SU-DHL-6 (cell line): ENCODE measurements around the gene RELCH.

Source experiments
- H2AFZ ChIP-seq: fragments of 200-600 bp; sonication (generic); 2 replicates; pipeline ENCODE4 v1.6.1; 2014; ENCODE audit warnings: low read depth, mild to moderate bottlenecking, moderate library complexity, mixed read lengths, antibody characterized with exemption, low read length; ENCODE audit not compliant: severe bottlenecking
- H3F3A ChIP-seq: fragments of 200-600 bp; shearing (Covaris generic); 2 replicates; pipeline ENCODE4 v1.6.0; 2016; ENCODE audit warnings: antibody characterized with exemption, mild to moderate bottlenecking; ENCODE audit not compliant: insufficient read depth
- H3K27ac ChIP-seq: fragments of 200-600 bp; sonication (generic); 2 replicates; pipeline ENCODE4 v1.5.1; 2016; ENCODE audit warnings: low read depth, mild to moderate bottlenecking, low read length, moderate library complexity, mixed read lengths
- H3K27me3 ChIP-seq: fragments of 200-600 bp; sonication (generic), shearing (Covaris generic); 2 replicates; pipeline ENCODE4 v1.6.0; 2014; ENCODE audit warnings: mild to moderate bottlenecking, low read length
- H3K36me3 ChIP-seq: fragments of 200-600 bp; sonication (generic); 2 replicates; pipeline ENCODE4 v1.6.1; 2014; ENCODE audit warnings: mild to moderate bottlenecking, low read length, mixed read lengths
- H3K4me2 ChIP-seq: fragments of 300-600, 200-600 bp; shearing (Covaris generic), sonication (generic); 2 replicates; pipeline ENCODE4 v1.6.0; 2014; ENCODE audit warnings: low read length, low read depth, mild to moderate bottlenecking; ENCODE audit not compliant: poor library complexity, severe bottlenecking
- H3K4me3 ChIP-seq: fragments of 200-600 bp; sonication (generic); 2 replicates; pipeline ENCODE4 v1.5.1; 2014; ENCODE audit warnings: antibody characterized with exemption, low read length, mild to moderate bottlenecking, mixed read lengths; ENCODE audit not compliant: insufficient read depth, poor library complexity, severe bottlenecking
- H3K79me2 ChIP-seq: fragments of 200-600 bp; sonication (generic); 2 replicates; pipeline ENCODE4 v1.6.1; 2014; ENCODE audit warnings: mild to moderate bottlenecking, low read length, moderate library complexity; ENCODE audit not compliant: insufficient read depth
- H3K9ac ChIP-seq: fragments of 200-600 bp; sonication (generic); 2 replicates; pipeline ENCODE4 v1.7.0; 2014; ENCODE audit warnings: mild to moderate bottlenecking, low read length
- H3K9me2 ChIP-seq: fragments of 200-600 bp; sonication (generic); replicated peaks from 2 replicates; pipeline ENCODE4 v1.6.1; 2014; ENCODE audit warnings: low read length; ENCODE audit not compliant: insufficient read depth
- H3K9me3 ChIP-seq: fragments of 200-600 bp; sonication (generic); 2 replicates; pipeline ENCODE4 v1.6.1; 2014; ENCODE audit warnings: low read length, mixed read lengths; ENCODE audit not compliant: insufficient read depth
- H4K20me1 ChIP-seq: fragments of 200-600 bp; sonication (generic); 2 replicates; pipeline ENCODE4 v1.6.1; 2014; ENCODE audit warnings: low read depth, mild to moderate bottlenecking, antibody characterized with exemption, low read length, moderate library complexity, mixed read lengths
- CTCF ChIP-seq: fragments of 200-600 bp; sonication (generic); IDR thresholded peaks from one replicate; pipeline ENCODE4 v1.5.1; 2017; ENCODE audit warnings: antibody characterized with exemption, mild to moderate bottlenecking, low read length, moderate library complexity; ENCODE audit not compliant: insufficient read depth, poor library complexity, severe bottlenecking
- EZH2phosphoT487 ChIP-seq: fragments of 200-600 bp; sonication (generic), shearing (Covaris generic); conservative IDR thresholded peaks from 2 replicates; pipeline ENCODE4 v1.6.1; 2018; ENCODE audit warnings: mild to moderate bottlenecking, antibody characterized with exemption, low read length, moderate library complexity, mixed read lengths

RELCH gene

GRCh38 chr18:62186774-62187542 is at the start of gene RELCH, which contains the start of gene PIGN:
Gene RELCH, plus strand, starts transcription at chr18:62187255. Its CDS starts 251 bp downstream, at chr18:62187506.
Gene PIGN, minus strand, starts transcription at chr18:62187056. Its CDS starts 25,703 bp downstream, at chr18:62161353.
- Histone ChIP-seq H4K20me1 (peaks cover 20% of the 10 kb centered on the region), H3K4me2 (peak within 1 kb of the TSS; percentile 82), H3K9me2 (no peaks in the 10 kb centered on the region), H3K9ac (peak within 1 kb of the TSS; percentile 87), H3K9me3 (no peaks in the 10 kb centered on the region), H3K27ac (peak within 1 kb of the TSS; percentile 60), H3F3A (peaks cover 11% of the 10 kb centered on the region; the same call in 1 of the 2 replicates), H3K79me2 (peaks cover 93% of the 10 kb centered on the region), H3K36me3 (peaks cover 14% of the 10 kb centered on the region; the same call in 1 of the 2 replicates), H3K4me3 (peak within 1 kb of the TSS; percentile 98), H2AFZ (peak within 1 kb of the TSS; percentile 95), H3K27me3 (no peaks in the 10 kb centered on the region)
- TF ChIP-seq CTCF = no peak
- TF ChIP-seq EZH2phosphoT487 = no peak

GRCh38 chr18:62138461-62139235 is 48.4 kb upstream of the RELCH start:
- Histone ChIP-seq H3K79me2 (no peaks in the 10 kb centered on the region), H3K36me3 (peaks cover 7% of the 10 kb centered on the region), H4K20me1 (no peaks in the 10 kb centered on the region; the same call in 1 of the 2 replicates), H3K9me2 (no peaks in the 10 kb centered on the region), H3K27me3 (no peaks in the 10 kb centered on the region), H3K9me3 (no peaks in the 10 kb centered on the region), H2AFZ (no peak overlapping the region), H3F3A (no peaks in the 10 kb centered on the region), H3K27ac (no peak overlapping the region), H3K4me2 (no peak overlapping the region), H3K9ac (no peak overlapping the region), H3K4me3 (no peak overlapping the region)
- no peak for TF ChIP-seq CTCF
- TF ChIP-seq EZH2phosphoT487 = no peak

GRCh38 chr18:62140259-62140658 is 46.8 kb upstream of the RELCH start:
- no peak overlapping the region for H3K27ac ChIP-seq
- H3K4me3 ChIP-seq = no peak overlapping the region
- peaks cover 19% of the 10 kb centered on the region for H3K36me3 ChIP-seq
- no peak overlapping the region for H2AFZ ChIP-seq
- no peak for TF ChIP-seq EZH2phosphoT487
- TF ChIP-seq CTCF = no peak
- H3K79me2 ChIP-seq = no peaks in the 10 kb centered on the region
- H3K9ac ChIP-seq = no peak overlapping the region
- no peak overlapping the region for H3K4me2 ChIP-seq
- H3F3A ChIP-seq = no peaks in the 10 kb centered on the region; the same call in 1 of the 2 replicates
- no peaks in the 10 kb centered on the region for H3K27me3 ChIP-seq
- no peaks in the 10 kb centered on the region for H3K9me2 ChIP-seq
- H3K9me3 ChIP-seq = no peaks in the 10 kb centered on the region
- H4K20me1 ChIP-seq = no peaks in the 10 kb centered on the region; the same call in 1 of the 2 replicates
